Osteocyte (in vitro differentiated cells): Measurements from ENCODE around the gene SLC27A3. TPM values are rescaled to one million over a fixed set of nuclear protein-coding genes. Genes with fewer than 3 reads are reported as not detected.
"Not testable (repeated sequence)": the region's sequence is repeated elsewhere in the genome, so short reads cannot be mapped to it uniquely, and the experiment has no call there.

Experiments used
- DNase-seq: peaks from one replicate; pipeline ENCODE4 v3.0.0; 2021; ENCODE audit warnings: mixed read lengths; ENCODE audit not compliant: unreplicated experiment; ENCODE audit errors: extremely low spot score
- H3K27ac Mint-ChIP-seq: one replicate; pipeline ENCODE4 v1.8.0; 2021; ENCODE audit warnings: mild to moderate bottlenecking, mixed read lengths; ENCODE audit not compliant: unreplicated experiment
- H3K27me3 Mint-ChIP-seq: one replicate; pipeline ENCODE4 v1.8.0; 2021; ENCODE audit warnings: mixed read lengths; ENCODE audit not compliant: unreplicated experiment
- H3K36me3 Mint-ChIP-seq: one replicate; pipeline ENCODE4 v1.8.0; 2021; ENCODE audit warnings: mixed read lengths; ENCODE audit not compliant: unreplicated experiment
- H3K4me1 Mint-ChIP-seq: one replicate; pipeline ENCODE4 v1.8.0; 2021; ENCODE audit warnings: mixed read lengths; ENCODE audit not compliant: unreplicated experiment
- H3K4me3 Mint-ChIP-seq: one replicate; pipeline ENCODE4 v1.8.0; 2021; ENCODE audit warnings: mild to moderate bottlenecking, moderate library complexity, mixed read lengths; ENCODE audit not compliant: unreplicated experiment
- H3K9me3 Mint-ChIP-seq: one replicate; pipeline ENCODE4 v1.8.0; 2021; ENCODE audit warnings: mixed read lengths; ENCODE audit not compliant: unreplicated experiment
- total RNA-seq: library from RNA; stranded (reverse); gene quantifications from 2 replicates; pipeline ENCODE4 v1.2.1, GENCODE V29; 2021
- TF ChIP-seq, protein P1 (sequence below): fragments of 200-600 bp; sonication (generic); IDR thresholded peaks from 2 replicates; pipeline ENCODE4 v1.5.0; 2021; ENCODE audit warnings: antibody characterized with exemption, mild to moderate bottlenecking, moderate library complexity

The SLC27A3 gene
- total RNA-seq, 1 donor from 2014 or later, result 9.9 TPM

DNA sequence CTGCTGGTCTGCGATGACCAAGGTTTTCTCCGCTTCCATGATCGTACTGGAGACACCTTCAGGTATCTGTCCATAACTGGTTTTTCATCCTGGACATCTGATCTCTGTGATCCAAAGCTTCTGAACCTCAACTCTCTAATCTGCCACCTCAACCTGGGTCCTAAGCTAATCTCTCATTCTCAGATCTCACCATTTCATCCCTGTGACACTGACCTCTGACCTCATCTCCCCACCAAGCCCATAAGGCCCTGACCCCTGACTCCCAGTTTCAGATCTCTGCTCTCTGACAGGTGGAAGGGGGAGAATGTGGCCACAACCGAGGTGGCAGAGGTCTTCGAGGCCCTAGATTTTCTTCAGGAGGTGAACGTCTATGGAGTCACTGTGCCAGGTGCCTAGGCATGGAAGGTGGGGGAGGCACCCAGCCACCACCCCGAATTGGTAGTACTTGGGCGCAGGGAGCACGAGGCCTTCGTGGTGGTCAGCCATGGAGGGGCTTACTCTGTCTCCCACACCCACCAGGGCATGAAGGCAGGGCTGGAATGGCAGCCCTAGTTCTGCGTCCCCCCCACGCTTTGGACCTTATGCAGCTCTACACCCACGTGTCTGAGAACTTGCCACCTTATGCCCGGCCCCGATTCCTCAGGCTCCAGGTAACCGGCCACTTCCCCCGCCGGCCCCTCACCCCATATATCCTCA lies 3.8 kb downstream of the SLC27A3 start:
- DNase-seq, result no peak
- no peaks in the 10 kb centered on the region for H3K9me3 Mint-ChIP-seq
- peaks cover 27% of the 10 kb centered on the region for H3K4me1 Mint-ChIP-seq
- TF ChIP-seq, protein P1, sequence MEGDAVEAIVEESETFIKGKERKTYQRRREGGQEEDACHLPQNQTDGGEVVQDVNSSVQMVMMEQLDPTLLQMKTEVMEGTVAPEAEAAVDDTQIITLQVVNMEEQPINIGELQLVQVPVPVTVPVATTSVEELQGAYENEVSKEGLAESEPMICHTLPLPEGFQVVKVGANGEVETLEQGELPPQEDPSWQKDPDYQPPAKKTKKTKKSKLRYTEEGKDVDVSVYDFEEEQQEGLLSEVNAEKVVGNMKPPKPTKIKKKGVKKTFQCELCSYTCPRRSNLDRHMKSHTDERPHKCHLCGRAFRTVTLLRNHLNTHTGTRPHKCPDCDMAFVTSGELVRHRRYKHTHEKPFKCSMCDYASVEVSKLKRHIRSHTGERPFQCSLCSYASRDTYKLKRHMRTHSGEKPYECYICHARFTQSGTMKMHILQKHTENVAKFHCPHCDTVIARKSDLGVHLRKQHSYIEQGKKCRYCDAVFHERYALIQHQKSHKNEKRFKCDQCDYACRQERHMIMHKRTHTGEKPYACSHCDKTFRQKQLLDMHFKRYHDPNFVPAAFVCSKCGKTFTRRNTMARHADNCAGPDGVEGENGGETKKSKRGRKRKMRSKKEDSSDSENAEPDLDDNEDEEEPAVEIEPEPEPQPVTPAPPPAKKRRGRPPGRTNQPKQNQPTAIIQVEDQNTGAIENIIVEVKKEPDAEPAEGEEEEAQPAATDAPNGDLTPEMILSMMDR, result no peak
- H3K27ac Mint-ChIP-seq, result no peak overlapping the region
- no peaks in the 10 kb centered on the region for H3K27me3 Mint-ChIP-seq
- H3K4me3 Mint-ChIP-seq, result no peak overlapping the region
- no peaks in the 10 kb centered on the region for H3K36me3 Mint-ChIP-seq

DNA sequence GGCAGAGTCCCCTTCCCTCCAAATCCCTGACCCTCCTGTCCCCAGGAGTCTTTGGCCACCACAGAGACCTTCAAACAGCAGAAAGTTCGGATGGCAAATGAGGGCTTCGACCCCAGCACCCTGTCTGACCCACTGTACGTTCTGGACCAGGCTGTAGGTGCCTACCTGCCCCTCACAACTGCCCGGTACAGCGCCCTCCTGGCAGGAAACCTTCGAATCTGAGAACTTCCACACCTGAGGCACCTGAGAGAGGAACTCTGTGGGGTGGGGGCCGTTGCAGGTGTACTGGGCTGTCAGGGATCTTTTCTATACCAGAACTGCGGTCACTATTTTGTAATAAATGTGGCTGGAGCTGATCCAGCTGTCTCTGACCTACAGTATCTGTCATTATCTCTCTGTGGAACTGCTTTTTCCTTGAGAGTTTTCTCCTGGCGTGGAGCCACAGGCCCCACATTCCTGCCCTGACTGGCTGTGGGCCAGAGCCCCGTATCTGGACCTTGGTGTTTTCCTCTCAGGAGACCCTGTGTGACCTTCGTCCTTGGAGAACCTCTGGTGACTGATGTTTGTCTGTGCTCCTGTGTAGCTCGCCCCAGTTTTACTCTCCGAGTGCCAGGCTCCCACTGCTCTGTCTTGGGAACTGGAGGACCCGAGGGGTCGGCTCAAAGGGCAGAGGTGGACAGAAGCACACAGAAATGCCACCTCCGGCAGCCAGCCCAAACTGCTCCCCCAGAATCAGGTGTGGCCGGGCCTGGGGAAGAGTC lies 4.8 kb downstream of the SLC27A3 start:
- H3K9me3 Mint-ChIP-seq, result no peaks in the 10 kb centered on the region
- H3K27me3 Mint-ChIP-seq, result no peaks in the 10 kb centered on the region
- TF ChIP-seq, protein P1, result no peak
- no peak for DNase-seq
- H3K4me3 Mint-ChIP-seq, result no peak overlapping the region
- H3K27ac Mint-ChIP-seq, result no peak overlapping the region
- no peaks in the 10 kb centered on the region for H3K36me3 Mint-ChIP-seq
- H3K4me1 Mint-ChIP-seq, result peaks cover 20% of the 10 kb centered on the region

DNA sequence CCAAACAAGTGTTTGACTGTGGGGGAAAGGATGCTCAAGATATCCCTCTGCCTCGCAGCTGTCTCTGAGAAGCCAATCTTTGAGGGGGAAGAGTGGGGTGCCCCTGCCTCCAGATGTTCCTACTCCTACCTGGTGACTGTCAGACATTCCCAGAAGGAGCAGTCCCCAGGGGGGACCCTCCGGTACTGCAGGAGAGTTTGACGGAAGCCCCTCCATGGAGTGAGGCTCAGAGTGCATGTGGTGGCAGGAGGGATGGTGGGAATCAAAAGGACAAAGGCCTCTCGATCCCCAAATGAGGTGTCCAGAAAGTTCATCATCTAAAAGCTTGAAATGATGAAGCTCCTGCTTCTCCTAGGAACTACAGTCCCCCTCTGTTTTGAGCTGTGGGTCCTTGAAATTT lies 5.3 kb downstream of the SLC27A3 start:
- H3K36me3 Mint-ChIP-seq, result no peaks in the 10 kb centered on the region
- no peak for DNase-seq

DNA sequence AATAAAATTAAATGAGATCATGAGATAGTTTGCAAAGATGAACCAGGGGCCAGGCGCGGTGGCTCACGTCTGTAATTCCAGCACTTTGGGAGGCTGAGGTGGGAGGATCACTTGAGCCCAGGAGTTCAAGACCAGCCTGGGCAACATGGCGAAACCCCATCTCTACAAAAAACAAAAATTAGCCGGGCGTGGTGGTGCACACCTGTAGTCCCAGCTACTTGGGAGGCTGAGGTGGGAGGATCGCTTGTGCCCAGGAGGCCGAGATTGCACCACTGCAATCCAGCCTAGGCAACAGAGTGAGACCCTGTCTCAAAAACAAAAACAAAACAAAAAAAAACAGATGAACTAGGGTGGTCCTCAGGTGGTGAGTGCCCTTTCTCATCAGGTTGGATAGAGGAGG lies 7.4 kb downstream of the SLC27A3 start:
- Mint-ChIP-seq H3K4me3 (peak overlapping the region; percentile 91), H3K27ac (peak overlapping the region; percentile 98), H3K4me1 (peaks cover 10% of the 10 kb centered on the region)
- H3K27me3 Mint-ChIP-seq, H3K36me3 Mint-ChIP-seq, DNase-seq, H3K9me3 Mint-ChIP-seq: not testable (repeated sequence)

More for the DNA sequence above, 5.3 kb downstream of the SLC27A3 start:
- Mint-ChIP-seq H3K27ac (no peak overlapping the region), H3K4me3 (no peak overlapping the region), H3K27me3 (no peaks in the 10 kb centered on the region), H3K9me3 (no peaks in the 10 kb centered on the region), H3K4me1 (peaks cover 16% of the 10 kb centered on the region)
- TF ChIP-seq, protein P1, result no peak

DNA sequence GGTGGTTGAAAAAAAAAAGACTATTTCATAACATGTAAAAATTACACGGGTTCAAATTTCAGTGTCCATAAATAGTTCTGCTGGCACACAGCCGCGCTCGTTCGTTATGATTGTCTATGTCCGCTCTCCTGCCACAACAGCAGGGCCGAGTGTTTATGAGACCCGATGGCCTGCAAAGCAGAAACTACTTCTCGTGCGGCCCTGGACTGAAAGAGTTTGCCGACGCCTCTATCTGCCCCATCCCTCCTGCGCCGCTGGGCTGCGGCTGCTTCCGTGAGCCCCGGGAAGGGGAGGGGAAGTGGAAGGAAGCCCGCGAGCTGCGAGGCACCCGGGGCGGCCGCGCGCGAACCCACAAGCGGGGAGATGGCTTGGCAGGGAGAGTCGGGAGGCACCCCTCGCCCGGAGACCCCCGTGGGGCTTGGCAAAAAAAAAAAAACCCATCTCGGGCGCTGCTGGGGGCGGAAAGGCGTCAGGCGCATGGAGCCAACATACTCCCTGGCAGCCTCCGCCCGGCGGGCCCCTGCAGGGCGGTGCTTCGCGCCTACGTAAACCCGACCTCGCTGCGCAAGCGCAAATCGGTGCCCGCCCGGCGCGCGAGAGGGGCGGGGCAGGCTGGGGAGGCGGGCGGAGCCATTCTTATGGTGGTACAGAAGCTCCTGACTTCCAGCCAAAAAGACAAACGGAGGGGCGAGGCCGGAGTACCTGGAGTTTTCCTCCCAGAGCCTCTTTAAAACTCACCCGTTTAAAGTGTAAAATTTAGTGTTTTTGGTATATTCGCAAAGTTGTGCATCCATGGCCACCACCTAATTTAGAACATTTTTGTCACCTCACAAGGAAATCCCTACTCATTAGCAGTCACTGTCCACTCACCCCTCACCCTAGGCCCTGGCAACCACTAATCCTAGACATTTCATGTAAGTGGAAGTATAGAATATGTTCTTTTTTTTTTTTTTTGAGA lies 8.3 kb downstream of the SLC27A3 start:
- peaks cover 9% of the 10 kb centered on the region for H3K4me1 Mint-ChIP-seq
- DNase-seq, result peak; percentile 98
- TF ChIP-seq, protein P1, result peak; percentile 11
- H3K27ac Mint-ChIP-seq, result peak overlapping the region; percentile 98
- no peaks in the 10 kb centered on the region for H3K36me3 Mint-ChIP-seq
- H3K4me3 Mint-ChIP-seq, result peak overlapping the region; percentile 91
- H3K27me3 Mint-ChIP-seq, result peaks cover 12% of the 10 kb centered on the region
- H3K9me3 Mint-ChIP-seq, result no peaks in the 10 kb centered on the region
